ENCODE data around the gene TSPO. TPM values are rescaled to one million over a fixed set of nuclear protein-coding genes. Genes with fewer than 3 reads are reported as not detected.

TSPO gene
- polyA plus RNA-seq, 1 donor (not counting 4 experiments of a cell fraction or from before 2014, with no cell fraction given) = 139 TPM

GRCh38 chr22:43118024-43118849, 33.1 kb upstream of the TSPO start:
- Histone ChIP-seq H3K9me1 (ENCODE audit: control insufficient read depth, extremely low read depth, insufficient read depth, low read length) (no peaks in the 10 kb centered on the region), H4K20me1 (ENCODE audit: control insufficient read depth, extremely low read depth, insufficient read depth, low read length) (no peaks in the 10 kb centered on the region), H2AFZ (ENCODE audit: control insufficient read depth, low read length) (no peak overlapping the region), H3K79me2 (ENCODE audit: control insufficient read depth, insufficient read depth, low read length) (peaks cover 9% of the 10 kb centered on the region), H3K4me2 (ENCODE audit: control insufficient read depth, extremely low read depth, insufficient read depth, low read depth, low read length) (no peak overlapping the region), H3K27ac (ENCODE audit: control insufficient read depth, insufficient read depth, low read length) (no peak overlapping the region), H3K36me3 (ENCODE audit: control insufficient read depth in 2 of 2, extremely low read depth in 1 of 2, insufficient read depth in 2 of 2, low read length in 2 of 2) (no peaks in the 10 kb centered on the region), H3K9ac (ENCODE audit: control insufficient read depth, extremely low read depth, insufficient read depth, low read length) (no peak overlapping the region), H3K4me1 (ENCODE audit: control insufficient read depth, extremely low read depth, insufficient read depth, low read length) (no peaks in the 10 kb centered on the region), H3K27me3 (ENCODE audit: control insufficient read depth, extremely low read depth, insufficient read depth, low read length) (no peaks in the 10 kb centered on the region), H3K9me3 (ENCODE audit: control insufficient read depth, low read depth, low read length) (no peaks in the 10 kb centered on the region), H3K4me3 (ENCODE audit: control insufficient read depth in 2 of 3, extremely low read depth in 1 of 3, insufficient read depth in 2 of 3, low read depth in 1 of 3, low read length in 3 of 3) (no peak overlapping the region)
- TF ChIP-seq EZH2 (IDR thresholded peaks at IDR 0.05; ENCODE audit: low read length) (no peak), CTCF (optimal IDR thresholded peaks at IDR 0.05 in 1 of 3, IDR thresholded peaks at IDR 0.05 in 1 of 3, conservative IDR thresholded peaks at IDR 0.05 in 1 of 3; ENCODE audit: extremely low read depth in 1 of 3, insufficient read depth in 2 of 3, low read length in 3 of 3) (no peak)
- FAIRE-seq (no peak), DNase-seq (ENCODE audit: low read depth, low spot score) (no peak)
- dilution Hi-C loops (cut with MboI; ENCODE audit: extremely low pct_ligation_motif_present, low sequenced_read_pairs) = no loop called here

GRCh38 chr22:43118953-43119458, 32.4 kb upstream of the TSPO start:
- no peak for DNase-seq (ENCODE audit: low read depth, low spot score)
- Histone ChIP-seq H3K27ac (ENCODE audit: control insufficient read depth, insufficient read depth, low read length) (no peak overlapping the region), H3K27me3 (ENCODE audit: control insufficient read depth, extremely low read depth, insufficient read depth, low read length) (no peaks in the 10 kb centered on the region), H4K20me1 (ENCODE audit: control insufficient read depth, extremely low read depth, insufficient read depth, low read length) (no peaks in the 10 kb centered on the region), H3K4me2 (ENCODE audit: control insufficient read depth, extremely low read depth, insufficient read depth, low read depth, low read length) (no peak overlapping the region), H3K36me3 (ENCODE audit: control insufficient read depth in 2 of 2, extremely low read depth in 1 of 2, insufficient read depth in 2 of 2, low read length in 2 of 2) (no peaks in the 10 kb centered on the region), H2AFZ (ENCODE audit: control insufficient read depth, low read length) (no peak overlapping the region), H3K9me3 (ENCODE audit: control insufficient read depth, low read depth, low read length) (no peaks in the 10 kb centered on the region), H3K4me3 (ENCODE audit: control insufficient read depth in 2 of 3, extremely low read depth in 1 of 3, insufficient read depth in 2 of 3, low read depth in 1 of 3, low read length in 3 of 3) (no peak overlapping the region), H3K79me2 (ENCODE audit: control insufficient read depth, insufficient read depth, low read length) (peaks cover 9% of the 10 kb centered on the region), H3K9me1 (ENCODE audit: control insufficient read depth, extremely low read depth, insufficient read depth, low read length) (no peaks in the 10 kb centered on the region), H3K4me1 (ENCODE audit: control insufficient read depth, extremely low read depth, insufficient read depth, low read length) (no peaks in the 10 kb centered on the region), H3K9ac (ENCODE audit: control insufficient read depth, extremely low read depth, insufficient read depth, low read length) (no peak overlapping the region)
- dilution Hi-C loops (cut with MboI; ENCODE audit: extremely low pct_ligation_motif_present, low sequenced_read_pairs) = no loop called here
- TF ChIP-seq CTCF (optimal IDR thresholded peaks at IDR 0.05 in 1 of 3, IDR thresholded peaks at IDR 0.05 in 1 of 3, conservative IDR thresholded peaks at IDR 0.05 in 1 of 3; ENCODE audit: extremely low read depth in 1 of 3, insufficient read depth in 2 of 3, low read length in 3 of 3) (no peak), EZH2 (IDR thresholded peaks at IDR 0.05; ENCODE audit: low read length) (no peak)
- no peak for FAIRE-seq
